H1 (cell line): ENCODE data around the gene MYPN.

ENCODE experiments used
- CEBPB ChIP-seq: IDR thresholded peaks from 2 replicates; pipeline ENCODE4 v1.6.1; 2012; ENCODE audit warnings: low read depth, low read length
- CHD1 ChIP-seq: IDR thresholded peaks from 2 replicates; pipeline ENCODE4 v1.6.1; 2012; ENCODE audit warnings: low read depth, low read length, improper control_type of control experiment
- HDAC2 ChIP-seq, 2 experiments: fragments of 300-600 bp in 1 of 2; sonication (generic) in 1 of 2; IDR thresholded peaks; 2 replicates each; pipeline ENCODE4 v1.6.1; 2011 to 2012; ENCODE audit warnings: low read depth in 2 of 2, low read length in 2 of 2, mild to moderate bottlenecking in 2 of 2, moderate library complexity in 2 of 2, borderline replicate concordance in 1 of 2, inconsistent platforms in 1 of 2
- JUN ChIP-seq: IDR thresholded peaks from 2 replicates; pipeline ENCODE4 v1.6.1; 2011; ENCODE audit warnings: low read depth, mild to moderate bottlenecking, improper control_type of control experiment, low read length
- JUND ChIP-seq: IDR thresholded peaks from 2 replicates; pipeline ENCODE4 v1.6.1; 2011; ENCODE audit warnings: mild to moderate bottlenecking, improper control_type of control experiment, low read length
- POLR2A ChIP-seq, 2 experiments: IDR thresholded peaks; 1 replicate in 1 of 2; 2 replicates in 1 of 2; pipeline ENCODE4 v1.6.1; 2011; ENCODE audit warnings: low read depth in 2 of 2, low read length in 2 of 2, mild to moderate bottlenecking in 2 of 2; ENCODE audit errors: control extremely low read depth in 1 of 2
- POLR2AphosphoS5 ChIP-seq: IDR thresholded peaks from 2 replicates; pipeline ENCODE4 v1.6.1; 2011; ENCODE audit warnings: low read depth, low read length
- YY1 ChIP-seq: IDR thresholded peaks from 2 replicates; pipeline ENCODE4 v1.6.1; 2011; ENCODE audit warnings: low read depth, mild to moderate bottlenecking, low read length
- TF ChIP-seq, protein P1 (sequence below), 3 experiments: IDR thresholded peaks; 1 replicate in 2 of 3; 2 replicates in 1 of 3; pipeline versions ENCODE4 v1.5.1 to v1.6.1; 2011; ENCODE audit warnings: low read length in 3 of 3, mild to moderate bottlenecking in 3 of 3, inconsistent platforms in 2 of 3, low read depth in 1 of 3, moderate library complexity in 1 of 3; ENCODE audit not compliant: insufficient read depth in 1 of 3; ENCODE audit errors: control extremely low read depth in 1 of 3

DNA sequence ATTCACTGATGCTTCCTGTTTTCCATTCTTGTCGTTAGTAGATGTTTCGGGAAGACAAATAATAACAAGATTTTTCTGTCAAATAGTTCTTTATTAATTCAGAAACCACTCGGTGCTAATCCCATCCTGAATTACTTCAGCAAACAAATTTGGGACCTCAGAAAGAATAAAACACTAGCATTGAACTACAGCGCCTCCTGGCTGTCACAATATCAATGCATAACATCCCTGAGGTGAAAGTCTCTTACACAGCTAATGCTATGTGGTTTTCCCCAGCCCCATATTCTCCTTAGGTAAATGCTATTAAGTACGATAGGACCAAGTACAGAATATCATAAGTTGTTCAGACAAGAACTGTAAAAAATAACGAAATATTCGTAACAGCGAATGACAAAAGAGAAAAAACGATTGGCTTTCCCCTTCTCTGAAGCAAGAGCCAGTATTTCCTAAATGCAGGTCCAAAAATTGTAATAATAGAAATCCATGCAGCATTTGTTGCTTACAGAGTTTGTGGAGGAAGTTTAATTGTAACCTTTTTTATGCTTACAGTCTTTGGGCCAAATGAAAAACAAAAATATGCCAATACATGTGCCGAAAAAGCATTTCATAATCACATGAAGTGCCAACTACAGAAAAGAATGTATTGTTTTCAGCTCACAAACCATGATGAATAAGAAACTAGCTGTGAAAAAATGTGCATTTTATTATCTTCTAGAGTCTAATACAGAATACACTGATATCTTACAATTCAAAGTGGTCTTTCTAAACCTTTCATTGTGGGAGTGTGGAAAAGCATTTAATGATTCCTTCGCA lies 47.3 kb downstream of the MYPN start:
- no peak for TF ChIP-seq CHD1
- no peak for TF ChIP-seq JUN
- TF ChIP-seq, protein P1, sequence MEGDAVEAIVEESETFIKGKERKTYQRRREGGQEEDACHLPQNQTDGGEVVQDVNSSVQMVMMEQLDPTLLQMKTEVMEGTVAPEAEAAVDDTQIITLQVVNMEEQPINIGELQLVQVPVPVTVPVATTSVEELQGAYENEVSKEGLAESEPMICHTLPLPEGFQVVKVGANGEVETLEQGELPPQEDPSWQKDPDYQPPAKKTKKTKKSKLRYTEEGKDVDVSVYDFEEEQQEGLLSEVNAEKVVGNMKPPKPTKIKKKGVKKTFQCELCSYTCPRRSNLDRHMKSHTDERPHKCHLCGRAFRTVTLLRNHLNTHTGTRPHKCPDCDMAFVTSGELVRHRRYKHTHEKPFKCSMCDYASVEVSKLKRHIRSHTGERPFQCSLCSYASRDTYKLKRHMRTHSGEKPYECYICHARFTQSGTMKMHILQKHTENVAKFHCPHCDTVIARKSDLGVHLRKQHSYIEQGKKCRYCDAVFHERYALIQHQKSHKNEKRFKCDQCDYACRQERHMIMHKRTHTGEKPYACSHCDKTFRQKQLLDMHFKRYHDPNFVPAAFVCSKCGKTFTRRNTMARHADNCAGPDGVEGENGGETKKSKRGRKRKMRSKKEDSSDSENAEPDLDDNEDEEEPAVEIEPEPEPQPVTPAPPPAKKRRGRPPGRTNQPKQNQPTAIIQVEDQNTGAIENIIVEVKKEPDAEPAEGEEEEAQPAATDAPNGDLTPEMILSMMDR (IDR thresholded peaks at IDR 0.05; ENCODE audit: control extremely low read depth in 1 of 3, insufficient read depth in 1 of 3, low read depth in 1 of 3, low read length in 3 of 3), result peak in 2 of 3 experiments; percentile 57 to 77; a peak in 3 of 4 replicates
- TF ChIP-seq HDAC2 (IDR thresholded peaks at IDR 0.05; ENCODE audit: borderline replicate concordance in 1 of 2, low read depth in 2 of 2, low read length in 2 of 2), result no peak
- TF ChIP-seq POLR2AphosphoS5, result no peak
- TF ChIP-seq JUND, result no peak
- no peak for TF ChIP-seq YY1
- TF ChIP-seq CEBPB, result no peak
- no peak for TF ChIP-seq POLR2A (IDR thresholded peaks at IDR 0.05; ENCODE audit: control extremely low read depth in 1 of 2, low read depth in 2 of 2, low read length in 2 of 2)
